ENCODE data around the gene PPP1R13B.

- TF ChIP-seq CTCF (IDR thresholded peaks at IDR 0.05) = no peak
- no peak for TF ChIP-seq EZH2phosphoT487 (IDR thresholded peaks at IDR 0.05)
- no peak for TF ChIP-seq EZH2 (IDR thresholded peaks at IDR 0.05)
These were observed 121.5 kb downstream of the PPP1R13B start for GRCh38 chr14:103725739-103726395.
